Measurements from ENCODE around the gene ZNF407.

The ZNF407 gene, protein sequence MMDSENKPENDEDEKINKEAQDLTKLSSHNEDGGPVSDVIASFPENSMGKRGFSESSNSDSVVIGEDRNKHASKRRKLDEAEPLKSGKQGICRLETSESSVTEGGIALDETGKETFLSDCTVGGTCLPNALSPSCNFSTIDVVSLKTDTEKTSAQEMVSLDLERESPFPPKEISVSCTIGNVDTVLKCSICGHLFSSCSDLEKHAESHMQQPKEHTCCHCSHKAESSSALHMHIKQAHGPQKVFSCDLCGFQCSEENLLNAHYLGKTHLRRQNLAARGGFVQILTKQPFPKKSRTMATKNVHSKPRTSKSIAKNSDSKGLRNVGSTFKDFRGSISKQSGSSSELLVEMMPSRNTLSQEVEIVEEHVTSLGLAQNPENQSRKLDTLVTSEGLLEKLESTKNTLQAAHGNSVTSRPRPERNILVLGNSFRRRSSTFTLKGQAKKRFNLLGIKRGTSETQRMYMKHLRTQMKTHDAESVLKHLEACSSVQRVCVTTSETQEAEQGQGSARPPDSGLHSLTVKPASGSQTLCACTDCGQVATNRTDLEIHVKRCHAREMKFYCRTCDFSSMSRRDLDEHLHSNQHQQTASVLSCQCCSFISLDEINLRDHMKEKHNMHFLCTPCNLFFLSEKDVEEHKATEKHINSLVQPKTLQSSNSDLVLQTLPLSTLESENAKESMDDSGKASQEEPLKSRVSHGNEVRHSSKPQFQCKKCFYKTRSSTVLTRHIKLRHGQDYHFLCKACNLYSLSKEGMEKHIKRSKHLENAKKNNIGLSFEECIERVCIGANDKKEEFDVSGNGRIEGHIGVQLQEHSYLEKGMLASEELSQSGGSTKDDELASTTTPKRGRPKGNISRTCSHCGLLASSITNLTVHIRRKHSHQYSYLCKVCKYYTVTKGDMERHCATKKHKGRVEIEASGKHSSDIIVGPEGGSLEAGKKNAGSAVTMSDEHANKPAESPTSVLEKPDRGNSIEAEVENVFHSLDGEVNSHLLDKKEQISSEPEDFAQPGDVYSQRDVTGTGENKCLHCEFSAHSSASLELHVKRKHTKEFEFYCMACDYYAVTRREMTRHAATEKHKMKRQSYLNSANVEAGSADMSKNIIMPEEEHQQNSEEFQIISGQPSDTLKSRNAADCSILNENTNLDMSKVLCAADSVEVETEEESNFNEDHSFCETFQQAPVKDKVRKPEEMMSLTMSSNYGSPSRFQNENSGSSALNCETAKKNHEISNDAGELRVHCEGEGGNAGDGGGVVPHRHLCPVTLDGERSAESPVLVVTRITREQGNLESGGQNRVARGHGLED (N-terminal part only)

DNA sequence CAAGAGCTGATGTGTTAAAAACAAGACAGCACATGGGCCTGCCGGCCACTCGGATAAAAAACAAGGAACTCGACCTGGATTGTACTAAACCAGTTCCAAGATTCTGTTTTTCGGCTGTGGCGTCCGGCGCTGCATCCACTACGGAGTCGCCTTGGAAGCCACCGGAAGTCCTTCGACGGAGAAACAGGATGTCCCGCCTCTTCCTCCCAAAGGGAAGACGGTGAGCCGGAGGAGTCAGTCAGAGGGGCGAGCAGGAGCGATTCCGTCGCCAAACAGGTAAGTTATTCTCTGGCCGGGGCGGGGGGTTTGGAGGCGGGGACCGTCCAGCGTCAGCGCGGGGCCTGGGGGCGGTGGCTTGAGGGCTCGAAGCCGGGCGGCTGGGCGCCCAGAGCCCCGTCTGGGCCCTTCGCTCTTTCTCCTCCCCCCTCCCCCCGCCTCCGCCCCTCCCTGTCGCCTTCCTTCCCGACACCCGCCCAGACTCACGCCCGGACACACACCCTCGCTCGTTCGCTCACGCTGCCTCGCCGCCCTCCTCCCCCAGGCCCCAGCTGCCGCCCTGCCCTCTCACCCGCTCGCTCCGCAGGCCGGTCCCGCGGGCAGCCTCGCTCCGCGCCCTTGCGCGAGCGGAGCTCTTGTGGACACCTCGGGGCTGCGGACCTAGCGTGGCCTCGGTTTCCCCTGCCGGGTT lies at the start of gene ZNF407:
Gene ZNF407, plus strand, starts transcription at position 209 of the 688 bp plus-strand sequence. CDS start 33,150 bp downstream, outside the sequence.
- TF ChIP-seq TOX (CRISPR knock-in tag; IDR thresholded peaks at IDR 0.05; ENCODE audit: borderline replicate concordance) = no peak
- no peak for TF ChIP-seq ZFP30 (CRISPR knock-in tag; IDR thresholded peaks at IDR 0.05)
- no peak for TF ChIP-seq SNAI2 (CRISPR knock-in tag; IDR thresholded peaks at IDR 0.05)
- TF ChIP-seq PPARA (CRISPR knock-in tag; IDR thresholded peaks at IDR 0.05; ENCODE audit: borderline replicate concordance) = no peak
- no peak; the same call in 1 of the 2 replicates for TF ChIP-seq ZNF70 (CRISPR knock-in tag; IDR thresholded peaks at IDR 0.05)
- TF ChIP-seq, protein P1, sequence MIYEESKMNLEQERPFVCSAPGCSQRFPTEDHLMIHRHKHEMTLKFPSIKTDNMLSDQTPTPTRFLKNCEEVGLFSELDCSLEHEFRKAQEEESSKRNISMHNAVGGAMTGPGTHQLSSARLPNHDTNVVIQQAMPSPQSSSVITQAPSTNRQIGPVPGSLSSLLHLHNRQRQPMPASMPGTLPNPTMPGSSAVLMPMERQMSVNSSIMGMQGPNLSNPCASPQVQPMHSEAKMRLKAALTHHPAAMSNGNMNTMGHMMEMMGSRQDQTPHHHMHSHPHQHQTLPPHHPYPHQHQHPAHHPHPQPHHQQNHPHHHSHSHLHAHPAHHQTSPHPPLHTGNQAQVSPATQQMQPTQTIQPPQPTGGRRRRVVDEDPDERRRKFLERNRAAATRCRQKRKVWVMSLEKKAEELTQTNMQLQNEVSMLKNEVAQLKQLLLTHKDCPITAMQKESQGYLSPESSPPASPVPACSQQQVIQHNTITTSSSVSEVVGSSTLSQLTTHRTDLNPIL (CRISPR knock-in tag; IDR thresholded peaks at IDR 0.05; ENCODE audit: low read depth) = no peak
- TF ChIP-seq, protein P2, sequence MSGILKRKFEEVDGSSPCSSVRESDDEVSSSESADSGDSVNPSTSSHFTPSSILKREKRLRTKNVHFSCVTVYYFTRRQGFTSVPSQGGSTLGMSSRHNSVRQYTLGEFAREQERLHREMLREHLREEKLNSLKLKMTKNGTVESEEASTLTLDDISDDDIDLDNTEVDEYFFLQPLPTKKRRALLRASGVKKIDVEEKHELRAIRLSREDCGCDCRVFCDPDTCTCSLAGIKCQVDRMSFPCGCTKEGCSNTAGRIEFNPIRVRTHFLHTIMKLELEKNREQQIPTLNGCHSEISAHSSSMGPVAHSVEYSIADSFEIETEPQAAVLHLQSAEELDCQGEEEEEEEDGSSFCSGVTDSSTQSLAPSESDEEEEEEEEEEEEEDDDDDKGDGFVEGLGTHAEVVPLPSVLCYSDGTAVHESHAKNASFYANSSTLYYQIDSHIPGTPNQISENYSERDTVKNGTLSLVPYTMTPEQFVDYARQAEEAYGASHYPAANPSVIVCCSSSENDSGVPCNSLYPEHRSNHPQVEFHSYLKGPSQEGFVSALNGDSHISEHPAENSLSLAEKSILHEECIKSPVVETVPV (CRISPR knock-in tag; IDR thresholded peaks at IDR 0.05) = no peak
- TF ChIP-seq BACH2 (CRISPR knock-in tag; IDR thresholded peaks at IDR 0.05; ENCODE audit: borderline replicate concordance) = no peak
- no peak for TF ChIP-seq ZNF565 (CRISPR knock-in tag; conservative IDR thresholded peaks at IDR 0.05; ENCODE audit: low read depth)
- TF ChIP-seq OSR1 (CRISPR knock-in tag; IDR thresholded peaks at IDR 0.05) = no peak
- TF ChIP-seq, protein P3, sequence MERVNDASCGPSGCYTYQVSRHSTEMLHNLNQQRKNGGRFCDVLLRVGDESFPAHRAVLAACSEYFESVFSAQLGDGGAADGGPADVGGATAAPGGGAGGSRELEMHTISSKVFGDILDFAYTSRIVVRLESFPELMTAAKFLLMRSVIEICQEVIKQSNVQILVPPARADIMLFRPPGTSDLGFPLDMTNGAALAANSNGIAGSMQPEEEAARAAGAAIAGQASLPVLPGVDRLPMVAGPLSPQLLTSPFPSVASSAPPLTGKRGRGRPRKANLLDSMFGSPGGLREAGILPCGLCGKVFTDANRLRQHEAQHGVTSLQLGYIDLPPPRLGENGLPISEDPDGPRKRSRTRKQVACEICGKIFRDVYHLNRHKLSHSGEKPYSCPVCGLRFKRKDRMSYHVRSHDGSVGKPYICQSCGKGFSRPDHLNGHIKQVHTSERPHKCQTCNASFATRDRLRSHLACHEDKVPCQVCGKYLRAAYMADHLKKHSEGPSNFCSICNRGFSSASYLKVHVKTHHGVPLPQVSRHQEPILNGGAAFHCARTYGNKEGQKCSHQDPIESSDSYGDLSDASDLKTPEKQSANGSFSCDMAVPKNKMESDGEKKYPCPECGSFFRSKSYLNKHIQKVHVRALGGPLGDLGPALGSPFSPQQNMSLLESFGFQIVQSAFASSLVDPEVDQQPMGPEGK (CRISPR knock-in tag; IDR thresholded peaks at IDR 0.05; ENCODE audit: borderline replicate concordance) = no peak
- no peak for TF ChIP-seq CSDC2 (CRISPR knock-in tag; IDR thresholded peaks at IDR 0.05)
- TF ChIP-seq, protein P4, sequence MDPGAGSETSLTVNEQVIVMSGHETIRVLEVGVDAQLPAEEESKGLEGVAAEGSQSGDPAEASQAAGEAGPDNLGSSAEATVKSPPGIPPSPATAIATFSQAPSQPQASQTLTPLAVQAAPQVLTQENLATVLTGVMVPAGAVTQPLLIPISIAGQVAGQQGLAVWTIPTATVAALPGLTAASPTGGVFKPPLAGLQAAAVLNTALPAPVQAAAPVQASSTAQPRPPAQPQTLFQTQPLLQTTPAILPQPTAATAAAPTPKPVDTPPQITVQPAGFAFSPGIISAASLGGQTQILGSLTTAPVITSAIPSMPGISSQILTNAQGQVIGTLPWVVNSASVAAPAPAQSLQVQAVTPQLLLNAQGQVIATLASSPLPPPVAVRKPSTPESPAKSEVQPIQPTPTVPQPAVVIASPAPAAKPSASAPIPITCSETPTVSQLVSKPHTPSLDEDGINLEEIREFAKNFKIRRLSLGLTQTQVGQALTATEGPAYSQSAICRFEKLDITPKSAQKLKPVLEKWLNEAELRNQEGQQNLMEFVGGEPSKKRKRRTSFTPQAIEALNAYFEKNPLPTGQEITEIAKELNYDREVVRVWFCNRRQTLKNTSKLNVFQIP (CRISPR knock-in tag; IDR thresholded peaks at IDR 0.05; ENCODE audit: borderline replicate concordance, low read depth) = no peak
- TF ChIP-seq TCF4 (CRISPR knock-in tag; IDR thresholded peaks at IDR 0.05; ENCODE audit: borderline replicate concordance) = no peak
- no peak for TF ChIP-seq ZC3H10 (CRISPR knock-in tag; IDR thresholded peaks at IDR 0.05)
- no peak for TF ChIP-seq ISL1 (CRISPR knock-in tag; IDR thresholded peaks at IDR 0.05)
- peak; percentile 89 for ATAC-seq

DNA sequence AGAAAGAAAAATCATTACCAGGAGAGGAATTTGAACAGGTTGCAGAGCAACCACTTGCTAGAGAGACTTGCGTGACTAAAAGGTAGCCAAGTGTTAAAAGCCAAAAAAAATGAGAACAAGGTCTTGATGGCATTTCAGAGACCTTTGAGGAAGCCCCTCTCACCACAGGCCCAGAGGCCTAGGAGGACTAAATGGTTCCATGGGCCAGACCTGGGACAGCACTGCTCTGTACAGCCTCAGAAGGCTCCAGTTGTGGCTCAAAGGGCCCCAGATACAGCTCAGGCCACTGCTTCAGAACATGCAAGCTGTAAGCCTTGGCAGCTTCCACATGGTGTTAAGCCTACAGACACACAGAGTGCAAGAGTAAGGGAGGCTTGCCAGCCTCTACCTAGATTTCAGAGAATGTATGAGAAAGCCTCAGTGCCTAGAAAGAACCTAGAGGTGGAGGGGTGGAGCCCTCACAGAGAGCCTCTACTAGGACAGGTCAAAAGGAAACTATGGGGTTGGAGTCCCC lies 48.0 kb upstream of the ZNF407 start:
- ATAC-seq = no peak

More for the DNA sequence above, 48.0 kb upstream of the ZNF407 start:
- TF ChIP-seq ZNF565 (CRISPR knock-in tag; conservative IDR thresholded peaks at IDR 0.05; ENCODE audit: low read depth) (no peak), ZNF70 (CRISPR knock-in tag; IDR thresholded peaks at IDR 0.05) (no peak), ARNTL (CRISPR knock-in tag; IDR thresholded peaks at IDR 0.05; ENCODE audit: borderline replicate concordance, low read depth) (no peak), PPARA (CRISPR knock-in tag; IDR thresholded peaks at IDR 0.05; ENCODE audit: borderline replicate concordance) (no peak)
- TF ChIP-seq, protein P4 (CRISPR knock-in tag; IDR thresholded peaks at IDR 0.05; ENCODE audit: borderline replicate concordance, low read depth) = no peak
